Measurements from ENCODE around the gene TMTC1. TPM values are rescaled to one million over a fixed set of nuclear protein-coding genes. Genes with fewer than 3 reads are reported as not detected.

The TMTC1 gene
- total and polyA plus RNA-seq, 2 of the 8 experiments (the other 6 are each of a cell fraction or from before 2014, with no cell fraction given): 15.4 to 20.8 TPM

DNA sequence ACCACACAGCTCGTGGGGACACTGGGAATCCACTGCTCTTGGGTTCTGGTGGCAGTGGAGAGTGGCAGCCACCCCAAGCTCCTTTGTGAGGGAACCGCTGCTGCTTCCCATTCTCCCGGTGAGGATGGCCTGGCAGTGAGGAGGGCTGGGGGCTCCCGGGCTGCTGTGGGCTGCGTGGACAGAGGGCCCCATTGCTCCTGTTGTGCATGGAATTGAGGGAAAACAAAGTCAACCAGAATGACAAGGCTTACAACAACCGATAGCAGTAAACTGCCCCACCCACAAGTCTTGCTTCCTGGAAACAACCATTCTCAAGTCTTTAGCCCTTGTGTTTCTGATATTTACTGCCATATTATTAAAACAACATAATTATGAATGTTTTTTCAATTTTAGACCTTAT lies 32.1 kb downstream of the TMTC1 start:
- no peak overlapping the region for H2BK12ac ChIP-seq (ENCODE audit: low read depth, low read length)
- H3K27ac ChIP-seq (ENCODE audit: low read depth, low read length): no peak overlapping the region
- no peak overlapping the region for H2BK20ac ChIP-seq (ENCODE audit: low read length)
- H3K27me3 ChIP-seq (replicated peaks in 1 of 4; ENCODE audit: control insufficient read depth in 3 of 4, extremely low read depth in 1 of 4, insufficient read depth in 3 of 4, low read length in 3 of 4): no peaks in the 10 kb centered on the region
- POLR2A ChIA-PET (ENCODE audit: partially characterized antibody): no interaction called here
- H3K18ac ChIP-seq (ENCODE audit: extremely low read depth, low read length): no peak overlapping the region
- H4K8ac ChIP-seq (ENCODE audit: extremely low read depth, insufficient read depth, low read length): no peak overlapping the region
- H2BK5ac ChIP-seq (ENCODE audit: low read depth, low read length): no peak overlapping the region
- H3K79me1 ChIP-seq (ENCODE audit: low read depth, low read length): no peaks in the 10 kb centered on the region
- no peaks in the 10 kb centered on the region for H4K20me1 ChIP-seq (replicated peaks in 1 of 2; ENCODE audit: control insufficient read depth in 1 of 2, insufficient read depth in 2 of 2, low read length in 2 of 2)
- H3K36me3 ChIP-seq (ENCODE audit: control insufficient read depth in 2 of 4, insufficient read depth in 4 of 4, low read length in 3 of 4): peaks cover 2 to 26% (median 5%) of the 10 kb centered on the region in 4 experiments; a peak in 4 of 8 replicates
- CTCF ChIA-PET (ENCODE audit: partially characterized antibody): no interaction called here
- H4K91ac ChIP-seq (replicated peaks; ENCODE audit: insufficient read length, low read length): no peak overlapping the region
- peaks cover 0 to 8% (median 2%) of the 10 kb centered on the region in 4 experiments; a peak in 4 of 7 replicates for H3K4me1 ChIP-seq (replicated peaks in 1 of 4; ENCODE audit: control insufficient read depth in 3 of 4, insufficient read depth in 4 of 4, low read length in 3 of 4)
- H3K23me2 ChIP-seq (ENCODE audit: low read depth, low read length): no peaks in the 10 kb centered on the region
- H3K56ac ChIP-seq (replicated peaks; ENCODE audit: insufficient read length, low read depth, low read length): peak overlapping the region; percentile 1
- H3K9me3 ChIP-seq (ENCODE audit: insufficient read depth in 2 of 2, low read depth in 1 of 2, low read length in 1 of 2): no peaks in the 10 kb centered on the region
- H2AFZ ChIP-seq (ENCODE audit: low read length): no peak overlapping the region
- H2BK15ac ChIP-seq (ENCODE audit: low read length): no peak overlapping the region; the same call in 1 of the 2 replicates
- no peak overlapping the region for H3K4me3 ChIP-seq (ENCODE audit: extremely low read depth in 1 of 4, insufficient read depth in 2 of 4, low read depth in 3 of 4, low read length in 4 of 4)
- H3K4ac ChIP-seq (replicated peaks; ENCODE audit: insufficient read length, low read depth, low read length): no peak overlapping the region
- H3K4me2 ChIP-seq (ENCODE audit: insufficient read depth in 1 of 2, low read depth in 2 of 2, low read length in 2 of 2): no peak overlapping the region
- 90% methylated on average over 6 of the region's 6 CpGs; no CpG with 5 or more reads in 1 of the 2 experiments for WGBS, 2 experiments (ENCODE audit: extremely low coverage in 1 of 2, insufficient coverage in 1 of 2, insufficient read length in 1 of 2, insufficient replicate concordance in 2 of 2, low coverage in 1 of 2, low lambda C conversion rate in 2 of 2, missing lambda C conversion rate in 1 of 2)
- H3K23ac ChIP-seq (ENCODE audit: insufficient read length): no peak overlapping the region
- no peak overlapping the region for H4K5ac ChIP-seq (ENCODE audit: insufficient read length, low read depth, low read length)
- H2AK5ac ChIP-seq (ENCODE audit: low read depth, low read length): no peak overlapping the region
- no peak overlapping the region for H2BK120ac ChIP-seq (replicated peaks; ENCODE audit: low read depth, low read length)
- H3K79me2 ChIP-seq (ENCODE audit: control insufficient read depth in 1 of 2, insufficient read depth in 2 of 2, low read length in 2 of 2): no peaks in the 10 kb centered on the region; a peak in 1 of 4 replicates
- TF ChIP-seq NANOG (IDR thresholded peaks at IDR 0.05; ENCODE audit: insufficient read depth, low read depth, low read length, poor library complexity, severe bottlenecking): no peak
- TF ChIP-seq RAD21 (IDR thresholded peaks at IDR 0.05 in 1 of 2, conservative IDR thresholded peaks at IDR 0.05 in 1 of 2; ENCODE audit: low read depth in 2 of 2, low read length in 2 of 2): no peak
- no peak overlapping the region for H3K14ac ChIP-seq (ENCODE audit: insufficient read length)
- FAIRE-seq (no peak), DNase-seq (ENCODE audit: low read depth in 1 of 2, low spot score in 2 of 2) (no peak)
- no peak overlapping the region for H3K9ac ChIP-seq (replicated peaks in 1 of 4; ENCODE audit: extremely low read depth in 1 of 4, low read depth in 3 of 4, low read length in 3 of 4)
